Measurements from ENCODE around the gene BOK. TPM values are rescaled to one million over a fixed set of nuclear protein-coding genes. Genes with fewer than 3 reads are reported as not detected.

The BOK gene
- total and polyA plus RNA-seq, 2 of the 13 experiments (the other 11 are each of a cell fraction or from before 2014, with no cell fraction given): 35.5 to 39.2 TPM

DNA sequence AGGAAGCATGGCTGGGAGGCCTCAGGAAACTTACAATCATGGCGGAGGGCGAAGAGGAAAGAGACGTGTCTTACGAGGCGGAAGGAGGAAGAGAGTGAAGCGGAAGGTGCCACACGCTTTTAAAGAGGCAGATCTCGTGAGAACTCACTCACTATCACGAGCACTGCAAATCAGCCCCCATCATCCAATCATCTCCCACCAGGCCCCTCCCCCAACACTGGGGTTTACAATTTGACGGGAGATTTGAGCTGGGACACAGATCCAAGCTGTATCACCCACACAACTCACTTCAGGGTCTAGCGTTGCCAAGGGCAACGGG, 5.1 kb upstream of the BOK start:
- H2AFZ ChIP-seq (ENCODE audit: low read length): no peak overlapping the region
- no peaks in the 10 kb centered on the region for H3K9me3 ChIP-seq (ENCODE audit: low read length)
- DNase-seq (ENCODE audit: low spot score) (no peak), FAIRE-seq (no peak), ATAC-seq (no peak)
- intact Hi-C loops (cut with micrococcal nuclease; ENCODE audit: unreplicated experiment) (loop anchor here (5.0 kb wide), 1 partner anchor 44 kb away; no protein-coding TSS in a partner anchor), in situ Hi-C loops (cut with HindIII; ENCODE audit: extremely low pct_ligation_motif_present, low pct_unique_long_range_greater_than_20kb) (loop anchor here (5.0 kb wide), 1 partner anchor 104 kb away; no protein-coding TSS in a partner anchor)
- H3K4me1 ChIP-seq (ENCODE audit: insufficient read depth, low read length): peaks cover 87% of the 10 kb centered on the region
- POLR2A ChIA-PET: interaction anchor here (0.6 to 2.0 kb wide), 2 partner anchors 13 to 38 kb away, joined by 3 to 5 read pairs; no protein-coding TSS in a partner anchor
- no peak overlapping the region for H3K27ac ChIP-seq (ENCODE audit: extremely low read length, insufficient read depth, low read length)
- H3K36me3 ChIP-seq (replicated peaks in 1 of 2; ENCODE audit: control insufficient read depth in 1 of 2, insufficient read depth in 2 of 2, low read length in 2 of 2): no peaks in the 10 kb centered on the region
- CTCF ChIA-PET (ENCODE audit: low intra/inter-chr PET ratio, low total read pairs): no interaction called here
- no peaks in the 10 kb centered on the region; a peak in 1 of 5 replicates for H3K27me3 ChIP-seq (ENCODE audit: control insufficient read depth in 1 of 2, insufficient read depth in 2 of 2, low read length in 2 of 2)
- 86% methylated on average over 12 of the region's 12 CpGs for WGBS (ENCODE audit: low lambda C conversion rate)
- no peak overlapping the region for H3K9ac ChIP-seq (ENCODE audit: insufficient read depth, low read depth, low read length)
- no TSS peak for BruUV-seq (replicated peaks)
- no peak overlapping the region for H3K4me3 ChIP-seq (replicated peaks in 1 of 3; ENCODE audit: insufficient read depth in 1 of 3, low read depth in 2 of 3, low read length in 3 of 3)
- H3K4me2 ChIP-seq (ENCODE audit: low read depth, low read length): peak overlapping the region; percentile 27; the same call in 1 of the 2 replicates
- H3K79me2 ChIP-seq (ENCODE audit: insufficient read depth, low read length): no peaks in the 10 kb centered on the region
- no peaks in the 10 kb centered on the region for H4K20me1 ChIP-seq (ENCODE audit: insufficient read depth, low read length)
- no peak for TF ChIP-seq KAT2B (IDR thresholded peaks at IDR 0.05; ENCODE audit: borderline replicate concordance, low read depth, low read length)
- TF ChIP-seq SP4 (CRISPR knock-in tag; IDR thresholded peaks at IDR 0.05): no peak
- TF ChIP-seq ZNF790 (CRISPR knock-in tag; IDR thresholded peaks at IDR 0.05; ENCODE audit: borderline replicate concordance): no peak
- TF ChIP-seq, protein P1, sequence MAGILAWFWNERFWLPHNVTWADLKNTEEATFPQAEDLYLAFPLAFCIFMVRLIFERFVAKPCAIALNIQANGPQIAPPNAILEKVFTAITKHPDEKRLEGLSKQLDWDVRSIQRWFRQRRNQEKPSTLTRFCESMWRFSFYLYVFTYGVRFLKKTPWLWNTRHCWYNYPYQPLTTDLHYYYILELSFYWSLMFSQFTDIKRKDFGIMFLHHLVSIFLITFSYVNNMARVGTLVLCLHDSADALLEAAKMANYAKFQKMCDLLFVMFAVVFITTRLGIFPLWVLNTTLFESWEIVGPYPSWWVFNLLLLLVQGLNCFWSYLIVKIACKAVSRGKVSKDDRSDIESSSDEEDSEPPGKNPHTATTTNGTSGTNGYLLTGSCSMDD (CRISPR knock-in tag; IDR thresholded peaks at IDR 0.05): no peak
- TF ChIP-seq RBM39 (IDR thresholded peaks at IDR 0.05; ENCODE audit: low read depth, low read length, poor library complexity, severe bottlenecking): no peak
- TF ChIP-seq ZNF460 (CRISPR knock-in tag; IDR thresholded peaks at IDR 0.05; ENCODE audit: borderline replicate concordance): 0 out of 2 replicates have a peak, but pooled peaks have one; percentile 3
- TF ChIP-seq, protein P2, sequence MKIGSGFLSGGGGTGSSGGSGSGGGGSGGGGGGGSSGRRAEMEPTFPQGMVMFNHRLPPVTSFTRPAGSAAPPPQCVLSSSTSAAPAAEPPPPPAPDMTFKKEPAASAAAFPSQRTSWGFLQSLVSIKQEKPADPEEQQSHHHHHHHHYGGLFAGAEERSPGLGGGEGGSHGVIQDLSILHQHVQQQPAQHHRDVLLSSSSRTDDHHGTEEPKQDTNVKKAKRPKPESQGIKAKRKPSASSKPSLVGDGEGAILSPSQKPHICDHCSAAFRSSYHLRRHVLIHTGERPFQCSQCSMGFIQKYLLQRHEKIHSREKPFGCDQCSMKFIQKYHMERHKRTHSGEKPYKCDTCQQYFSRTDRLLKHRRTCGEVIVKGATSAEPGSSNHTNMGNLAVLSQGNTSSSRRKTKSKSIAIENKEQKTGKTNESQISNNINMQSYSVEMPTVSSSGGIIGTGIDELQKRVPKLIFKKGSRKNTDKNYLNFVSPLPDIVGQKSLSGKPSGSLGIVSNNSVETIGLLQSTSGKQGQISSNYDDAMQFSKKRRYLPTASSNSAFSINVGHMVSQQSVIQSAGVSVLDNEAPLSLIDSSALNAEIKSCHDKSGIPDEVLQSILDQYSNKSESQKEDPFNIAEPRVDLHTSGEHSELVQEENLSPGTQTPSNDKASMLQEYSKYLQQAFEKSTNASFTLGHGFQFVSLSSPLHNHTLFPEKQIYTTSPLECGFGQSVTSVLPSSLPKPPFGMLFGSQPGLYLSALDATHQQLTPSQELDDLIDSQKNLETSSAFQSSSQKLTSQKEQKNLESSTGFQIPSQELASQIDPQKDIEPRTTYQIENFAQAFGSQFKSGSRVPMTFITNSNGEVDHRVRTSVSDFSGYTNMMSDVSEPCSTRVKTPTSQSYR (CRISPR knock-in tag; IDR thresholded peaks at IDR 0.05; ENCODE audit: borderline replicate concordance): peak; percentile 39; the same call in 1 of the 2 replicates
- TF ChIP-seq ZNF775 (CRISPR knock-in tag; IDR thresholded peaks at IDR 0.05; ENCODE audit: borderline replicate concordance): 0 out of 2 replicates have a peak, but pooled peaks have one; percentile 5
- TF ChIP-seq, protein P3, sequence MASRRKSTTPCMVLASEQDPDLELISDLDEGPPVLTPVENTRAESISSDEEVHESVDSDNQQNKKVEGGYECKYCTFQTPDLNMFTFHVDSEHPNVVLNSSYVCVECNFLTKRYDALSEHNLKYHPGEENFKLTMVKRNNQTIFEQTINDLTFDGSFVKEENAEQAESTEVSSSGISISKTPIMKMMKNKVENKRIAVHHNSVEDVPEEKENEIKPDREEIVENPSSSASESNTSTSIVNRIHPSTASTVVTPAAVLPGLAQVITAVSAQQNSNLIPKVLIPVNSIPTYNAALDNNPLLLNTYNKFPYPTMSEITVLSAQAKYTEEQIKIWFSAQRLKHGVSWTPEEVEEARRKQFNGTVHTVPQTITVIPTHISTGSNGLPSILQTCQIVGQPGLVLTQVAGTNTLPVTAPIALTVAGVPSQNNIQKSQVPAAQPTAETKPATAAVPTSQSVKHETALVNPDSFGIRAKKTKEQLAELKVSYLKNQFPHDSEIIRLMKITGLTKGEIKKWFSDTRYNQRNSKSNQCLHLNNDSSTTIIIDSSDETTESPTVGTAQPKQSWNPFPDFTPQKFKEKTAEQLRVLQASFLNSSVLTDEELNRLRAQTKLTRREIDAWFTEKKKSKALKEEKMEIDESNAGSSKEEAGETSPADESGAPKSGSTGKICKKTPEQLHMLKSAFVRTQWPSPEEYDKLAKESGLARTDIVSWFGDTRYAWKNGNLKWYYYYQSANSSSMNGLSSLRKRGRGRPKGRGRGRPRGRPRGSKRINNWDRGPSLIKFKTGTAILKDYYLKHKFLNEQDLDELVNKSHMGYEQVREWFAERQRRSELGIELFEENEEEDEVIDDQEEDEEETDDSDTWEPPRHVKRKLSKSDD (CRISPR knock-in tag; IDR thresholded peaks at IDR 0.05; ENCODE audit: low read depth): no peak
- TF ChIP-seq PAWR (CRISPR knock-in tag; IDR thresholded peaks at IDR 0.05; ENCODE audit: borderline replicate concordance): no peak
- TF ChIP-seq ZNF569 (CRISPR knock-in tag; IDR thresholded peaks at IDR 0.05; ENCODE audit: borderline replicate concordance): no peak
- TF ChIP-seq HNF4G (IDR thresholded peaks at IDR 0.05; ENCODE audit: borderline replicate concordance, low read depth, low read length): no peak
- TF ChIP-seq HNF4G (CRISPR knock-in tag; IDR thresholded peaks at IDR 0.05; ENCODE audit: borderline replicate concordance, low read depth): no peak
- TF ChIP-seq ZNF333 (CRISPR knock-in tag; IDR thresholded peaks at IDR 0.05; ENCODE audit: borderline replicate concordance): no peak
- TF ChIP-seq CREM (IDR thresholded peaks at IDR 0.05): no peak
- no peak for TF ChIP-seq CREM (CRISPR knock-in tag; IDR thresholded peaks at IDR 0.05)
- 0 out of 2 replicates have a peak, but pooled peaks have one; percentile 1 for TF ChIP-seq ZNF782 (CRISPR knock-in tag; IDR thresholded peaks at IDR 0.05; ENCODE audit: borderline replicate concordance)
- TF ChIP-seq MXD4 (CRISPR knock-in tag; IDR thresholded peaks at IDR 0.05): no peak
- no peak for TF ChIP-seq SRSF1 (optimal IDR thresholded peaks at IDR 0.05; ENCODE audit: low read depth, low read length)
